Nephron (organoid): ENCODE data around the gene EFCAB11.

Experiments used
- H3K27ac Mint-ChIP-seq, 3 experiments: 2 replicates each; pipeline ENCODE4 v1.8.0; 2020; ENCODE audit warnings: mixed read lengths in 3 of 3, mild to moderate bottlenecking in 2 of 3, moderate library complexity in 1 of 3
- H3K27me3 Mint-ChIP-seq: 2 replicates; pipeline ENCODE4 v1.8.0; 2021; ENCODE audit warnings: low read depth, mild to moderate bottlenecking, moderate library complexity, mixed read lengths
- H3K36me3 Mint-ChIP-seq: 2 replicates; pipeline ENCODE4 v1.8.0; 2020; ENCODE audit warnings: low read depth, mixed read lengths
- H3K4me1 Mint-ChIP-seq: 2 replicates; pipeline ENCODE4 v1.8.0; 2020; ENCODE audit warnings: mixed read lengths
- H3K4me3 Mint-ChIP-seq, 3 experiments: 2 replicates each; pipeline ENCODE4 v1.8.0; 2020; ENCODE audit warnings: mild to moderate bottlenecking in 3 of 3, mixed read lengths in 3 of 3, moderate library complexity in 2 of 3
- H3K9me3 Mint-ChIP-seq: 2 replicates; pipeline ENCODE4 v1.8.0; 2020; ENCODE audit warnings: mixed read lengths
- CTCF ChIP-seq, 3 experiments: fragments of 200-600 bp; sonication (generic); IDR thresholded peaks; one replicate each; pipeline ENCODE4 v1.5.0; 2021; ENCODE audit warnings: antibody characterized with exemption in 3 of 3; ENCODE audit not compliant: unreplicated experiment in 3 of 3

Gene EFCAB11

GRCh38 chr14:89955745-89956660 lies 1.5 kb upstream of the EFCAB11 start, which contains the start of gene TDP1:
Gene TDP1 (plus strand): TSS chr14:89955927. CDS start chr14:89963115, 7,188 bp downstream.
- H3K4me1 Mint-ChIP-seq = peaks cover 34% of the 10 kb centered on the region
- H3K9me3 Mint-ChIP-seq = no peaks in the 10 kb centered on the region
- peaks cover 14% of the 10 kb centered on the region for H3K36me3 Mint-ChIP-seq
- peak within 1 kb of the TSS; percentile 87 to 98 (median 97) for H3K27ac Mint-ChIP-seq
- TF ChIP-seq CTCF (IDR thresholded peaks at IDR 0.05; ENCODE audit: unreplicated experiment in 3 of 3) = peak in 1 of 3 experiments; percentile 17
- H3K27me3 Mint-ChIP-seq = no peaks in the 10 kb centered on the region
- H3K4me3 Mint-ChIP-seq = peak within 1 kb of the TSS; percentile 94 to 97 (median 97)

DNA sequence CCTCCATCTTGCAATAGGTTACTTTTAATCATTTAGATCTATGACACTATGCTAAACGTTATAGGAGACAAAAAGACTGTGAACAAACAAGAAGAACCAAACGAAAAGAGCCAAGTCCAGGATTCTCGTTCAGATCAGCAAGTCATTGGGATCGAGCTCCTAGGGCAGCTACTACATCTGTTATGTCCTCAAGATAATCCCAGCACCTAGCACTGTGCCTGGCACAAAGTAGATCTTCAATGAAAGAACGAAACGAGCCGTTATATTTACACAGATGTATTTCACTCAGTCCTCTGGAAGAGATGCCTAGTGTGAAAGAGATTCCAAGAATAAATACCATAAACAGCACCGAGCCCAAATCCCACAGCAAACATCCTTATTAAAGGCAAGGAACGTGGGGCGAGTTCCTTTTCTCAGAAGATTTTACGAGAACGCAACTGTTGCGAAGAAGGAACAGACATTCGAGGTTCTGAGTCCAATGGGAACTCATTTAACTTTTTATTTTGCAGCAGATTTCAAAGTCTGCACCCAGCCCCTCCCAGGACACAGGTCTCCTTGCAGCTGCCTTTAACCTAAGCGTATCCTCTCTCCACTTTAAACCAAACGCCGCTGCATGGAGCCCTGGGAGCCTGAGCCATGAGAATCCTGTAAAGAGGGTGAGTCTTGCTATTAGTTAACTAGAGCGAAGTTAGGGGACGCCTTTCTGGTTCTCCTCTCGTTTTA lies 653 bp upstream of the EFCAB11 start:
- TF ChIP-seq CTCF (IDR thresholded peaks at IDR 0.05; ENCODE audit: unreplicated experiment in 3 of 3) = no peak
- H3K36me3 Mint-ChIP-seq = peaks cover 14% of the 10 kb centered on the region
- H3K27me3 Mint-ChIP-seq = no peaks in the 10 kb centered on the region
- H3K4me1 Mint-ChIP-seq = peaks cover 34% of the 10 kb centered on the region
- peak overlapping the region; percentile 94 to 97 (median 97) for H3K4me3 Mint-ChIP-seq
- H3K9me3 Mint-ChIP-seq = no peaks in the 10 kb centered on the region
- peak overlapping the region; percentile 87 to 97 (median 95) for H3K27ac Mint-ChIP-seq

DNA sequence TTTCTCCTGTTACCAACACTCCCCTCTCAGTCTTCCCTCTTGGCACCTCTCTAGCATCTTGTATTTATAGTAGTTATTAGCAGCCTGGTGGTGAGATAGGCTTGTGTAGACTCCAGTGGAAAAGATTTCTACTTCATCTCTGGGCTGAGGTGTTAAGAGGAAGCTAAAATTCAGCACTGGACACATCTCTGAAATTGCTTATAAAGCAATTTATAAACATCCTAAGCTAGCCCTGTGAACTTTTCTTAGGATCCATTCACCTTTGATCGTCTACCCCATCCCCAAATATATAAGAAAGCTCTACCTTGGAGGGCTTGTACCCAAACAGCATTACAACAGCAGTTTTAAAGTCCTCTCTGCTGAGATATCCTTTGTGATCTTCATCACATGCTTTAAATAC lies 928 bp downstream of the EFCAB11 start:
- Mint-ChIP-seq H3K9me3 (no peaks in the 10 kb centered on the region), H3K4me1 (peaks cover 34% of the 10 kb centered on the region), H3K27me3 (no peaks in the 10 kb centered on the region), H3K36me3 (peaks cover 27% of the 10 kb centered on the region), H3K27ac (peak overlapping the region; percentile 28 to 97 (median 87)), H3K4me3 (peak overlapping the region; percentile 94 to 97 (median 97))
- TF ChIP-seq CTCF (IDR thresholded peaks at IDR 0.05; ENCODE audit: unreplicated experiment in 3 of 3) = no peak

DNA sequence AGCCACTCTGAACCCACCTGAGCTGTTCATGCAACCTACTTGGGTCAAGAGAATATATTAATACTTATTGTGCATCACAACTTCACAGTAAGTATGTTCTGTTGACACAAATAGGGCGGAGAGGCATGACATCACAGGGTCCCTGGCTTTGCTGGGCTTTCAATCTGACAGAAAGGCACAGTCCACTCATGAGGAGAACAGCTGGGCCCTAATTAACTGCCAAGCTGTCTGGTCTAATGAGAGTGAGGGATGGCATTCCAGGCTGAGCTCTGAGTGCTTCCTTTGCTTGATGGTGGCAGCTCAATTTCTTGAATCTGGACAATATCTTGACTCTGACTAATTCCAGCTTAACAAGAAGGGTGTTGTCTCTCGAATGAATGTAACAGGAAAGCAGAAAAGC lies 2.0 kb downstream of the EFCAB11 start:
- peaks cover 29% of the 10 kb centered on the region for H3K36me3 Mint-ChIP-seq

DNA sequence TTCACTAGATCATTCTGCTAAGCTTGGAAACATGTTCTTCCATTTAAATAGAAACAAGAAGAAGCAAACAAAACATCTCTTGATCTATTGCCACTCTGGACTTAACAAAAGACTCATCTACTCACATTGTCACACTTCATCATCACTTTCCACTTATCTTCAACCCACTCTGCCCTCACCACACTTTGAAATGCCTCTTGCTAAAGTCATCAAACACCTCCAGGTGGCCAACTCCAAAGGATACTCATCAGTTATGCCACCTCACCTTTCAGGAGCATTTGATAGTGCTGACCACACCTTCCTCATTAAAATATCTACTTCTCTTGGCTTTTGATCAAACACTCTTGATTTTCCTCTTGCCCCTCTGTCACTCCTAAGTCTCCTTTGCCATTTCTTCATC lies 7.2 kb downstream of the EFCAB11 start:
- no peaks in the 10 kb centered on the region for H3K27me3 Mint-ChIP-seq
- no peak for TF ChIP-seq CTCF (IDR thresholded peaks at IDR 0.05; ENCODE audit: unreplicated experiment in 3 of 3)
- peaks cover 40% of the 10 kb centered on the region for H3K36me3 Mint-ChIP-seq
- H3K9me3 Mint-ChIP-seq = no peaks in the 10 kb centered on the region
- H3K4me3 Mint-ChIP-seq = no peak overlapping the region
- H3K4me1 Mint-ChIP-seq = no peaks in the 10 kb centered on the region
- H3K27ac Mint-ChIP-seq = no peak overlapping the region

More for the DNA sequence above, 2.0 kb downstream of the EFCAB11 start:
- TF ChIP-seq CTCF (IDR thresholded peaks at IDR 0.05; ENCODE audit: unreplicated experiment in 3 of 3) = no peak
- H3K4me1 Mint-ChIP-seq = peaks cover 31% of the 10 kb centered on the region
- H3K9me3 Mint-ChIP-seq = no peaks in the 10 kb centered on the region
- no peaks in the 10 kb centered on the region for H3K27me3 Mint-ChIP-seq
- no peak overlapping the region for H3K27ac Mint-ChIP-seq
- H3K4me3 Mint-ChIP-seq = peak overlapping the region; percentile 94 to 97 (median 97)
